ENCODE measurements around the gene HCN4. TPM values are rescaled to one million over a fixed set of nuclear protein-coding genes. Genes with fewer than 3 reads are reported as not detected.

The HCN4 gene
- total and polyA plus RNA-seq, 3 donors from 2014 or later: 9.1 to 17.6 (median 12.6) TPM

GRCh38 chr15:73387507-73388255 lies 18.9 kb upstream of the HCN4 start:
- Histone ChIP-seq H3K9me3 (no peaks in the 10 kb centered on the region), H3K36me3 (ENCODE audit: low read depth, missing control alignments) (no peaks in the 10 kb centered on the region), H3K27me3 (no peaks in the 10 kb centered on the region), H3K4me1 (no peaks in the 10 kb centered on the region), H3K27ac (no peak overlapping the region), H3K4me3 (no peak overlapping the region)
- no peak for DNase-seq
- 79 to 81% methylated on average over 12 of the region's 12 CpGs for WGBS, 2 donors
- intact Hi-C loops (cut with DNase I; ENCODE audit: low total_unique reads): no loop called here
- no peak for TF ChIP-seq POLR2A (IDR thresholded peaks at IDR 0.05)
- TF ChIP-seq, protein P1, sequence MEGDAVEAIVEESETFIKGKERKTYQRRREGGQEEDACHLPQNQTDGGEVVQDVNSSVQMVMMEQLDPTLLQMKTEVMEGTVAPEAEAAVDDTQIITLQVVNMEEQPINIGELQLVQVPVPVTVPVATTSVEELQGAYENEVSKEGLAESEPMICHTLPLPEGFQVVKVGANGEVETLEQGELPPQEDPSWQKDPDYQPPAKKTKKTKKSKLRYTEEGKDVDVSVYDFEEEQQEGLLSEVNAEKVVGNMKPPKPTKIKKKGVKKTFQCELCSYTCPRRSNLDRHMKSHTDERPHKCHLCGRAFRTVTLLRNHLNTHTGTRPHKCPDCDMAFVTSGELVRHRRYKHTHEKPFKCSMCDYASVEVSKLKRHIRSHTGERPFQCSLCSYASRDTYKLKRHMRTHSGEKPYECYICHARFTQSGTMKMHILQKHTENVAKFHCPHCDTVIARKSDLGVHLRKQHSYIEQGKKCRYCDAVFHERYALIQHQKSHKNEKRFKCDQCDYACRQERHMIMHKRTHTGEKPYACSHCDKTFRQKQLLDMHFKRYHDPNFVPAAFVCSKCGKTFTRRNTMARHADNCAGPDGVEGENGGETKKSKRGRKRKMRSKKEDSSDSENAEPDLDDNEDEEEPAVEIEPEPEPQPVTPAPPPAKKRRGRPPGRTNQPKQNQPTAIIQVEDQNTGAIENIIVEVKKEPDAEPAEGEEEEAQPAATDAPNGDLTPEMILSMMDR (IDR thresholded peaks at IDR 0.05): no peak

DNA sequence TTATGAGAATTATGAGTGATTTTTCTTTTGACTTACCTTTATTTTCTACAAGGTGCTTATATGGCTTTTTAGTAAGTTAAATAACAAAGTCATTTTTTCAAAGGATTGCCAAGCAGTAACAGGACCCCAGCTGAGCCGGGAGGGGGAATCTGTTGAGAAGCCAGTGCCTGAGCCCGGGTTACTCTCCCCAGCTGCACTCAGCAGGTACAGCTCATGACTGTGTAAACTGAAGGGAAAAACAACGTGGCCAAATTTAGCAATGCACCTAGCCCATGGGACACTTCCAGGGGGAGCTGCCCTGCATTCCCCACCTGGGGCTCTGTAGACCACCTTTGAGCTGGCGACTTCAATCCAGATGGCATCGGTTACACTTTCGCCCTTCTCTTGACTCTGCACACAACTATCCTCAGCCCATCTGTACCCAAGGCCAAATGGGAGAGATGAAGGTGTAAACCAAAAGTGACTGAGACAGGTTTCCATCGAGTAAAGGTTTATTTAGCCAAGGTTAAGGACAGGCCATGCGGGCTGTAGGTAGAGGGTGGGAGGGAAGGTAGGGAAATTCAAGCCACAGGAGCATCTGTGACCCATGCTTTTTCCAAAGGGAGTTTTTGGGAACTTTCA lies 18.2 kb upstream of the HCN4 start:
- intact Hi-C loops (cut with DNase I; ENCODE audit: low total_unique reads): no loop called here
- DNase-seq: no peak
- Histone ChIP-seq H3K4me1 (no peaks in the 10 kb centered on the region), H3K4me3 (no peak overlapping the region), H3K27ac (no peak overlapping the region), H3K36me3 (ENCODE audit: low read depth, missing control alignments) (no peaks in the 10 kb centered on the region), H3K9me3 (no peaks in the 10 kb centered on the region), H3K27me3 (no peaks in the 10 kb centered on the region)
- WGBS, 2 donors: 73 to 76% methylated on average over 8 of the region's 8 CpGs
- no peak for TF ChIP-seq POLR2A (IDR thresholded peaks at IDR 0.05)

- Histone ChIP-seq H3K4me3 (no peak overlapping the region), H3K27ac (no peak overlapping the region), H3K9me3 (no peaks in the 10 kb centered on the region), H3K36me3 (ENCODE audit: low read depth, missing control alignments) (no peaks in the 10 kb centered on the region), H3K4me1 (no peaks in the 10 kb centered on the region), H3K27me3 (no peaks in the 10 kb centered on the region)
- WGBS, 2 donors: 91 to 94% methylated on average over 3 to 5 of the region's 5 CpGs
- DNase-seq: no peak
- TF ChIP-seq, protein P1 (IDR thresholded peaks at IDR 0.05): no peak
- no peak for TF ChIP-seq POLR2A (IDR thresholded peaks at IDR 0.05)
- intact Hi-C loops (cut with DNase I; ENCODE audit: low total_unique reads): no loop called here
Measured at GRCh38 chr15:73386238-73386637, 17.5 kb upstream of the HCN4 start.

DNA sequence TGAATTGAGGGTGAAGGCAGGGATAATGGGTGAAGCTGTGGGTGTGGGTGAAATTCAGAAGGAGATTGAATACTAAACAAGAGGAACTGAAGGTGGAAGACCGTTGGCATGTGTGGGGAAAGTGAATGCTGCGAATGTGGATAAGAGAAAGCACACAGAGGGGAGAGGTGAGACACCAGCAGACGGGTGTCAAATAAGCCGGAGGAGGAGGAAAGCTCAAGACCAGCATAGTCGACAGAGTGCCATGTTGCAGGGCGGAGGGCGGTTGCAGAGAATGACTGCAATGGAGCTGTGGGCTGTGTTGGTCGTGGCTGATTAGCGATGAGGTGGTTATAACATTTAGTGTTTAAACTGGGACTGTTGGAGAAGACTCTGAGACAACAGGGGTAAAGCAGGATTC lies 16.4 kb upstream of the HCN4 start:
- H3K4me3 ChIP-seq: no peak overlapping the region
- no peaks in the 10 kb centered on the region for H3K36me3 ChIP-seq (ENCODE audit: low read depth, missing control alignments)
- DNase-seq: no peak
- H3K27ac ChIP-seq: no peak overlapping the region
- intact Hi-C loops (cut with DNase I; ENCODE audit: low total_unique reads): no loop called here
- H3K27me3 ChIP-seq: no peaks in the 10 kb centered on the region
- TF ChIP-seq POLR2A (IDR thresholded peaks at IDR 0.05): no peak
- TF ChIP-seq, protein P1 (IDR thresholded peaks at IDR 0.05): no peak
- 84% methylated on average over 9 of the region's 9 CpGs for WGBS, 2 donors
- no peaks in the 10 kb centered on the region for H3K4me1 ChIP-seq
- no peaks in the 10 kb centered on the region for H3K9me3 ChIP-seq

GRCh38 chr15:73383310-73384189 lies 14.8 kb upstream of the HCN4 start:
- Histone ChIP-seq H3K9me3 (no peaks in the 10 kb centered on the region), H3K27me3 (no peaks in the 10 kb centered on the region), H3K4me1 (no peaks in the 10 kb centered on the region), H3K36me3 (ENCODE audit: low read depth, missing control alignments) (no peaks in the 10 kb centered on the region), H3K4me3 (no peak overlapping the region), H3K27ac (no peak overlapping the region)
- intact Hi-C loops (cut with DNase I; ENCODE audit: low total_unique reads): no loop called here
- 51 to 67% methylated on average over 9 of the region's 9 CpGs for WGBS, 2 donors
- DNase-seq: no peak
- no peak for TF ChIP-seq POLR2A (IDR thresholded peaks at IDR 0.05)
- TF ChIP-seq, protein P1 (IDR thresholded peaks at IDR 0.05): no peak
